Prostate gland (tissue), 2 donors: ENCODE measurements around the gene KRABD2.

Experiments
- POLR2A ChIP-seq: fragments of 450-650 bp; IDR thresholded peaks from one replicate; pipeline ENCODE4 v1.6.1; 2016; ENCODE audit warnings: antibody characterized with exemption, mild to moderate bottlenecking
- TF ChIP-seq, protein P1 (sequence below), 4 experiments: fragments of 200-600 bp in 2 of 4; fragments of 450-650 bp in 2 of 4; sonication (generic) in 2 of 4; IDR thresholded peaks; 1 replicate in 3 of 4; 2 replicates in 1 of 4; pipeline ENCODE4 v1.5.1; 2016 to 2019; ENCODE audit warnings: antibody characterized with exemption in 4 of 4, mild to moderate bottlenecking in 2 of 4, moderate library complexity in 2 of 4

DNA sequence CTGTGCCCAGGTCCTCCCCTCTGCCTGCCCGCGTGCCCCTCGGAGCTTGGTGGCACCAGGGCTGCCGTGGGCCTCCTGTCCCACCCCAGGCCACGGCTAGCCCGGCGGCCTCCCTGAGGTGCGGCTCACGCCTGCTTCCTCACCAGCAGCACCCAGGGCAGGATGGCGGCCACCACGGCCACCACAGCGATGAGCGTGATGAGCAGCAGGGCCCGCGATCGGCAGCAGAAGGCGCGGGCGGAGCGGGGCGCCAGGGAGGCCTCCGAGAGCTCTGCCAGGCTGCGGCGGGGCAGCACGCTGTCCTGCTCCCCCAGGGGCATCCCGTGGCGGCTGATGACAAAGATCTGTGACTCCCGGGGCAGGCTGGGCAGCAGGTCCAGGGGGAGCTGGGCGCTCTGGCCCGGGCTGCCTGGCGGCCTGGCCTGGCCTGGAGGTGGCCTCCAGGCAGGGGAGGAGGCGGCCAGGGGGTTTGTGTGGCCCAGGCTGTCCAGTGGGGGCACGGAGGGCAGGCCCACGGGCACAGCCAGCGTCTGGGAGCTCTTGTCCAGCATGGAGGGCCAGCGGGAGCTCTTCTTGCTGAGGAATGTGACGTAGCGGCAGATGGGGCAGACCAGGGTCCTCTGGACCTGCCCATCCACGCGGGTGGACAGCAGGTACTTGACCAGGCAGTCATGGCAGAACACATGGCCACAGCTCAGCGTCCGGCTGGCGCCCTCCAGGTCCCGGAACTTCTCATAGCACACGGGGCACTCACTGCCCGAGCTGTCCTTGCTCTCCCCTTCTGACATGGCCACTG, 16.4 kb upstream of the KRABD2 start:
- TF ChIP-seq, protein P1, sequence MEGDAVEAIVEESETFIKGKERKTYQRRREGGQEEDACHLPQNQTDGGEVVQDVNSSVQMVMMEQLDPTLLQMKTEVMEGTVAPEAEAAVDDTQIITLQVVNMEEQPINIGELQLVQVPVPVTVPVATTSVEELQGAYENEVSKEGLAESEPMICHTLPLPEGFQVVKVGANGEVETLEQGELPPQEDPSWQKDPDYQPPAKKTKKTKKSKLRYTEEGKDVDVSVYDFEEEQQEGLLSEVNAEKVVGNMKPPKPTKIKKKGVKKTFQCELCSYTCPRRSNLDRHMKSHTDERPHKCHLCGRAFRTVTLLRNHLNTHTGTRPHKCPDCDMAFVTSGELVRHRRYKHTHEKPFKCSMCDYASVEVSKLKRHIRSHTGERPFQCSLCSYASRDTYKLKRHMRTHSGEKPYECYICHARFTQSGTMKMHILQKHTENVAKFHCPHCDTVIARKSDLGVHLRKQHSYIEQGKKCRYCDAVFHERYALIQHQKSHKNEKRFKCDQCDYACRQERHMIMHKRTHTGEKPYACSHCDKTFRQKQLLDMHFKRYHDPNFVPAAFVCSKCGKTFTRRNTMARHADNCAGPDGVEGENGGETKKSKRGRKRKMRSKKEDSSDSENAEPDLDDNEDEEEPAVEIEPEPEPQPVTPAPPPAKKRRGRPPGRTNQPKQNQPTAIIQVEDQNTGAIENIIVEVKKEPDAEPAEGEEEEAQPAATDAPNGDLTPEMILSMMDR (IDR thresholded peaks at IDR 0.05): no peak
- TF ChIP-seq POLR2A: no peak
